22Rv1 (cell line): ENCODE data around the gene SPSB1.

Experiments
- CTCF ChIP-seq: fragments of 450-650 bp; IDR thresholded peaks from 2 replicates; pipeline ENCODE4 v1.5.1; 2017; ENCODE audit warnings: mild to moderate bottlenecking
- ZFX ChIP-seq: fragments of 450-650 bp; IDR thresholded peaks from 2 replicates; pipeline ENCODE4 v1.6.1; 2017; ENCODE audit warnings: antibody characterized with exemption, borderline replicate concordance

DNA sequence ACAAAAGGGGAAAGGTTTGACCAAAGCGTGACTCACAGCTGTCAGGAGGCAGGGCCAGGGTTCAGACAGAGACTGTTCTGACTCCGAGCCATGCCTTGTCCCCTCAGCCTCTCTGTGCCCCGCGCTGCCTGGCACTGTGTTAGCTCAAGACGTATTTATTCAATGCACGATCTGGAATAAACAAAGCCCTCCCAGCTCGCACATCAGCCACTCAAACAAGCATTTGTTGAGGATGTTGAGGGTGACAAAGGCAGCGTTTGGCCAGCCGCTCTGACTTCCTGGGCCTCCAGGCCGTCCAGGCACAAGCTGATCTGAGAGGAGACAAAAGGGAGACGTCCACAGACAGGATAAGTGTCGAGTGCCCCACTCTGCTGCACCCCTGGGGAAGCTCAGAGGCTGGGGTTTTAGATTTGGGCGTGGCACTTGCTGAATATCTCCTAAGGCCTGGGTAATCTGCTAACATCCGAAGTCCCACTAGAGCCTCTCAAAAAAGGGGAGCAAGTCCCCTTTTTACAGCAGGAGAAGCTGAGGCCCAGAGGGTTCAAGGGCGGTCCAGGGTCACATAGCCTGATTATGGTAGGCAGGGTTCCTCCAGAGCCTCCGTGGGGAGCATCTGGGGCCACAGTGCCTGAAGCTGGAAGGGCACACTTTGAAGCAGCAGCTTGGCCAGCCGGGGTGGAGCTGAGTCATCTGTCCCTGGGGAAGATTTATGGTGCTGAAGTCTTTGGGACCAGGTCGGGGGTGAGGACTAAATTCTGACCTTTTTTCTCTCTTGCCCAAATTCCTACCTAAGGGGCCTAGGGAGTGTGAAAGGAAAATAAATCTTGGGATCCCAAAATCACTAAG is 95.9 kb downstream of the SPSB1 start:
- TF ChIP-seq CTCF: no peak
- no peak for TF ChIP-seq ZFX
